Adipocyte (in vitro differentiated cells): Measurements from ENCODE around the gene ABCB11.

Experiments
- DNase-seq: peaks from one replicate; pipeline ENCODE4 v3.0.0-alpha.2; 2015; ENCODE audit warnings: low read depth
- H3K27me3 ChIP-seq: replicated peaks from 2 replicates; pipeline ENCODE4 v1.7.0; 2013; ENCODE audit warnings: mild to moderate bottlenecking, low read length, moderate library complexity; ENCODE audit not compliant: control insufficient read depth, insufficient read depth
- H3K36me3 ChIP-seq: 2 replicates; pipeline ENCODE4 v1.7.0; 2013; ENCODE audit warnings: low read length, mild to moderate bottlenecking, moderate library complexity; ENCODE audit not compliant: control insufficient read depth, insufficient read depth, severe bottlenecking
- H3K4me1 ChIP-seq: 2 replicates; pipeline ENCODE4 v1.7.0; 2013; ENCODE audit warnings: mild to moderate bottlenecking, low read length, moderate library complexity; ENCODE audit not compliant: control insufficient read depth, insufficient read depth
- H3K4me3 ChIP-seq: 2 replicates; pipeline ENCODE4 v1.7.0; 2013; ENCODE audit warnings: mild to moderate bottlenecking, low read length, moderate library complexity
- H3K9ac ChIP-seq: 2 replicates; pipeline ENCODE4 v1.7.0; 2013; ENCODE audit warnings: mild to moderate bottlenecking, low read length, moderate library complexity
- H3K9me3 ChIP-seq: 2 replicates; pipeline ENCODE4 v1.7.0; 2013; ENCODE audit warnings: mild to moderate bottlenecking, low read length, moderate library complexity; ENCODE audit not compliant: control insufficient read depth

Gene ABCB11

DNA sequence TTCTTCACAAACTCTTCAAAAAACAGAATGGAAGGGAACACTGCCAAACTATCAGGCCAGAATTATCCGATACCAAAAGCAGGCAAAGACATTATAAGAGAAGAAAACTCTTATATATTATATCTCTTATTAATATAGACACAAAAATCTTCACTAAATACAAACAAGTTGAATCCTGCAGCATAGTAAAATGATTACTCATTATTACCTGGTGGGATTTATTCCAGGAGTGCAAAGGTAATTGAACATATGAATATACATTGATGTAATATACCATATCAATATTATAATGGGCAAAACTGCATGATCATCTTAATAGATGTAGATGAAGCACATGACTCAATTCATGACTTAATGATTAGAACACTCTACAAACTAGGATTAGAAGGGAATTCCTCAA, 25.1 kb downstream of the ABCB11 start:
- no peaks in the 10 kb centered on the region for H3K36me3 ChIP-seq
- no peaks in the 10 kb centered on the region for H3K4me1 ChIP-seq
- no peaks in the 10 kb centered on the region for H3K27me3 ChIP-seq
- no peak for DNase-seq
- H3K9me3 ChIP-seq, result no peaks in the 10 kb centered on the region
- no peak overlapping the region for H3K9ac ChIP-seq
- H3K4me3 ChIP-seq, result no peak overlapping the region

DNA sequence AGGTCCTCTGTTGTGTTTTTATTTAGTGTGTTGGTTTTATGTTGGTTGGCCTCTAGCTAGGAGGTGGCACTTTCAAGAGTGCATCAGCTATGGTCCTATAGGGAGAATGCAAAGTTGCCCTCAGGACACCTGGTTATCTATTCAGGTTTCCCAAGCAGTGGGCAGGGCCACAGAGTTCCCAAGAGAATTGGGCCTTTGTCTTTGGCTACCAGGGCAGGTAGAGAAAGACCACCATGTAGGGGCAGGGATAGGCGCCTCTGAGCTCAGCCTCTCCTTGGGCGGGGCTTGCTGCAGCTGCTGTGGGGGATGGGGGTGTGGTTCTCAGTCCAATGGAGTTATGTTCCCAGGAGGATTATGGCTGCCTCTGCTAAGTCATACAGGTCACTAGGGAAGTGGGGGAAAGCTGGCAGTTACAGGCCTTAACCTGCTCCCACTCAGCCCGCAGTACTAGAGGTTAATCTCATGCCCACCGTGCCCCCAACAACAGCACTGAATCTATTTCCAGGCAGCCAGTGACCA, 26.0 kb downstream of the ABCB11 start:
- Histone ChIP-seq H3K27me3 (no peaks in the 10 kb centered on the region), H3K4me3 (no peak overlapping the region)
- no peak for DNase-seq

DNA sequence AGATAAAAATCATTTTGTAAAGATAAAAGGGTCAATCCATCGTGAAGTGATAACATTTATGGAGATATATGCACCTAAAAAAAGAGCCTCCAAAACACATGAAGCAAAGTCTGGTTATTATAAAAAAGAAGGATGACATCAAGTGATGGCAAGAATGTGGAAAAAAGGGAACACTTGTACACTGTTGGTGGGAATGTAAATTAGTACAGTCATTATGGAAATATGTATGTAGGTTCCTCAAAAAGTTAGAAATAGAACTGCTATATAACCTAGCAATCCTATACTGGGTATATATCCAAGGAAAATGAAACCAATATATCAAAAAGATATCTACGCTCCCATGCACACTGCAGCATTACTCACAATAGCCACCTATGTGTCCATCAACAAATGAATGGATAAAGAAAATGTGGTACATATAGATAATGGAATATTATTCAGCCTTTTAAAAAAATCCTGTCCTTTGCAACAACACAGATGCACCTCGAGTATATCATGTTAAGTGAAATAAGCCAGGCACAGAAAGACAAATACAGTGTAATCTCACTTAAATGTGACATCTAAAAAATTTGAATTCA, 28.9 kb downstream of the ABCB11 start:
- Histone ChIP-seq H3K4me3 (no peak overlapping the region), H3K27me3 (no peaks in the 10 kb centered on the region), H3K9me3 (no peaks in the 10 kb centered on the region), H3K36me3 (no peaks in the 10 kb centered on the region), H3K9ac (no peak overlapping the region), H3K4me1 (peaks cover 17% of the 10 kb centered on the region)
- no peak for DNase-seq

More for the DNA sequence above, 26.0 kb downstream of the ABCB11 start:
- Histone ChIP-seq H3K9ac (no peak overlapping the region), H3K4me1 (no peaks in the 10 kb centered on the region), H3K36me3 (no peaks in the 10 kb centered on the region), H3K9me3 (no peaks in the 10 kb centered on the region)

DNA sequence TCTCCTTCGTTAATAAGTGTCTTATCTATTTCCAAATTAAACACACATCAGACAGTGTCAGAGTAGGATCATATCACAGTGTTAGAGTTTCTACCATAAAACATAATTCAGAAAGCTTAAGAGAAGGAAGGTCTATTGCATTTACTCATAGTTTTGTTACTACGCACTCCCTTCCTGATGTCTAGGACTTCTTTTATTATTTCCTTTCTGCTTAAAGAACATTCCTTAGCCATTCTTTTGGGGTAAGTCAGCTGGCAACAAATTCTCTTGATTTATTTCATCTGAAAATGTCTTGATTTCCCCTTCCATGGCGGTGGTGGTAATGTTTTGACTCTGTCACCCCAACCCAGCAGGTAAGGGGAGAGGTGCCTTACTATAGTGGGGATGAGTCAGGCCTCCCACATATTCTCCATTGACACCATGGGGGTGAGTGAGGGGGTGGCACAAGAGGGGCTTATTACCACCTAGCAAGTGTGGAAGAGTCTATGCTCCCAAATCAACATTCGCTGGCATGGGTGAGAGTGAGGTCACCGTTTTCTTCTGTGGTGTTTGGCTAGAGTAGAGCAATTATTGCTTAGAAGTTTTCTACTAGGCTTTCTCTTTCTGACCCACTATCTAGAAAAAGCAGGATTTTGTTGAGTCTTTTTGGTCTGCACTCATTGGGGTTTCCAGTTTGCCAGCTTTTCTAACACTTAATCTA, 29.9 kb downstream of the ABCB11 start:
- Histone ChIP-seq H3K9me3 (no peaks in the 10 kb centered on the region), H3K27me3 (no peaks in the 10 kb centered on the region), H3K36me3 (no peaks in the 10 kb centered on the region), H3K9ac (no peak overlapping the region), H3K4me3 (no peak overlapping the region), H3K4me1 (peaks cover 22% of the 10 kb centered on the region)
- no peak for DNase-seq

DNA sequence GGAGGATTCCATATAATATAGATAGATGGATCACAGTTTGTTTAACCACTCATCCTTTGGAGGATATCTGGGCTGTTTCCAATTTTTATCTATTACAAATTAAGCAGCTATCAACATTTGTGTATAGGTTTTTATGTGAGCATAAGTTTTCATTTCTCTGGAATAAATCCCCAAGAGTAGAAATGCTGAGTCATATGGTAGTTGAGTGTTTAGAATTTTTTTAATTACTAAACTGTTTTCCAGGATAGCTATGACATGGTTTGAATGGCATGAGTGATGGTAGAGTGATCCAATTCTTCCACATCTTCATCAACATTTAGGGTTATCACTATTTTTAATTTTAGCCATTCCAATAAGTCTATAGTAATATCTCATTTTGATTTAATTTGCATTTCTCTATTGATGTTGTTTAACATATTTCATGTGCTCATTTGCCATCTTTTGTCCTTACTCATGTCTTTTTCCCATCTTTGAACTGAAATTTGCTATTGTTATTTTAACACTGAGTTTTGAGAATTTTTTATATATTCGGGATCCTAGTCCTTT, 31.4 kb downstream of the ABCB11 start:
- no peak overlapping the region for H3K9ac ChIP-seq
- no peaks in the 10 kb centered on the region for H3K9me3 ChIP-seq
- H3K4me3 ChIP-seq, result no peak overlapping the region
- no peak for DNase-seq
- no peaks in the 10 kb centered on the region for H3K36me3 ChIP-seq
- H3K27me3 ChIP-seq, result no peaks in the 10 kb centered on the region
- peaks cover 22% of the 10 kb centered on the region for H3K4me1 ChIP-seq

DNA sequence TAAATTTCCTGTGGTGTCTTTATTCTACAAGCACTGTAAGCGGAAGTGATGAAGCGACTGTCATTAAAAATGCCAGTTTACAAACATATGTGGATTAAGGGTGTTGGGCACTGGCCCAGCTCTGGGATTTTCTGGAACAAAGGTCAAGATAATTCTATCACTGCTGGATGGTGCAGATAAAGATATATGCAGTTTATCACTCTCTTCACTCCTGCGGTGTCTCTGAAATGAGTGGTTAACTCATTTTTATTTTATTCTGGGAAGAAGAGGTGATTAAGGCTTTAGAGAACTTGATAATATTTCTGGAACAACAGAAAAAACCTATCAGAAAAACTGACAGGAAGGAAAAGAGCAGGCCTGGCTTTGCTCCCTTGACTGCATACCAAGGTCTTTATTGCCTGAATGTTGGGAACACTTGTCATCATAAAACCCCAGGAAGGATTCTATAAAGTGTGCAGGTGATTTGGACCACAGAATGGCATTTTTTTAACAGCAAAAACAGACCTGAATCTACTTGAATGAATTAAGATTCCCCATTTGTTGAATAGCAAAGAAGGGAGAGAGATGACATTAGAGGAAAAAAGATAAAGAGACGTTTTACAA, 32.4 kb downstream of the ABCB11 start:
- Histone ChIP-seq H3K9ac (no peak overlapping the region), H3K9me3 (no peaks in the 10 kb centered on the region), H3K4me1 (peaks cover 22% of the 10 kb centered on the region), H3K4me3 (no peak overlapping the region), H3K27me3 (no peaks in the 10 kb centered on the region), H3K36me3 (no peaks in the 10 kb centered on the region)
- DNase-seq, result no peak

DNA sequence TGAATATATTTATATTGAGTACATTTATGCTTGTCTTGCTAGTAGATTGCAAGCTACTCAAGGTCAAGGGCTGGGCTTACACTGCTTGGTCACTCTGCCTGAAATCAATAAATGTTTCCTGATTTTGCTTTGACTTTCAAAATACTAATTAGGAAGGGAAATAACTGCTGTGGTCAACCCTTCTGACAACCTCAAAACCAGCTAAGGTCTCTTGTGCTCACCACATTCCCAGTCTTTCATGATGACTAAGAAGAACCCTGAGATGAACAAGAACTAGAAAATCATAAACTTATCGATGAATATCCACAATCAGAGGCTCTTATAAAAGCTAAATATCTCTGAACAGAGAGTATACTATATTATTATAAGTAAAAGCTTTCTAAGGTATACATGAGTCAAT, 33.3 kb downstream of the ABCB11 start:
- no peak for DNase-seq
- no peak overlapping the region for H3K4me3 ChIP-seq

DNA sequence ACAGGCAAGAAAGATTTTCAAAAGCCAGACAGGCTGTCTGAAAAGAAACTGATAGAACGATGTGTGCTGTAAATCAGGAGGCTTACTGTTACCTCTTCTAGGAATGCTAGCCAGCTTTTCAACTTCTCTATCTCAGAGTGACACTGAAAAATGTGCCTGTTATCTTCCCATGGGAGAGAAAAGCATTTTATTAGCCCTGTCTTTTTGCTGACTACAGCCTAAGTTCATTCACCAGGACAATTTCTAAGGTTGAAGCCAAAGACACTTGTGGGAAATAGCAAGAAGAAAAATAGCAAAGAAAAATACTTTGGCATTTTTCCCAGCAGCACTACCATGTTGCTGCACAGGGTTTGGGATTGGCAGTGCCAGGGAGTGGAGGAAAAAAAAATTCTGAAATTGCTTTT, 34.0 kb downstream of the ABCB11 start:
- H3K9me3 ChIP-seq, result no peaks in the 10 kb centered on the region
- no peaks in the 10 kb centered on the region for H3K27me3 ChIP-seq
- no peak overlapping the region for H3K9ac ChIP-seq
- no peak overlapping the region for H3K4me3 ChIP-seq
- H3K4me1 ChIP-seq, result peaks cover 33% of the 10 kb centered on the region
- H3K36me3 ChIP-seq, result no peaks in the 10 kb centered on the region
- no peak for DNase-seq

More for the DNA sequence above, 33.3 kb downstream of the ABCB11 start:
- peaks cover 26% of the 10 kb centered on the region for H3K4me1 ChIP-seq
- no peak overlapping the region for H3K9ac ChIP-seq
- H3K9me3 ChIP-seq, result no peaks in the 10 kb centered on the region
- no peaks in the 10 kb centered on the region for H3K36me3 ChIP-seq
- no peaks in the 10 kb centered on the region for H3K27me3 ChIP-seq

DNA sequence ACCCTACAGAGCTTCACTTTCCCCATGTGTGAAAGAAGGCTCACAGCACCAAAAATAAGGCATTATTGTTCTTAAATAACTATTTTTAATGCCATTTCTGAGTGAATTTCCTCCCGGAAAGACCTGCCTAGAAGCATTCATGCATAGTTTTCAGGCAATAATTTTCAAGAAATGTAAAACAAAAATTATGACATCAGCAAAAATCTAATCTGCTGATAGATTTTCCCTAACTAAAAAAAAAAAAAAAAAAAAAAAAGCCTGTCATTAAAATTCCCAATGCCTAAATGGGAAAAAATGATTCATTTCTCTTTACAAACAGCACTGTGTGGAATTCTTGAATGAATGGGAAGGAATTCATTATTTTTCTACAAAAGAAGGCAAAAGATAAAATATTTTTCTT, 35.4 kb downstream of the ABCB11 start:
- no peak overlapping the region for H3K9ac ChIP-seq
- no peaks in the 10 kb centered on the region for H3K27me3 ChIP-seq
- no peak for DNase-seq
- H3K4me1 ChIP-seq, result peaks cover 37% of the 10 kb centered on the region
- no peaks in the 10 kb centered on the region for H3K36me3 ChIP-seq
- H3K9me3 ChIP-seq, result no peaks in the 10 kb centered on the region
- H3K4me3 ChIP-seq, result no peak overlapping the region

DNA sequence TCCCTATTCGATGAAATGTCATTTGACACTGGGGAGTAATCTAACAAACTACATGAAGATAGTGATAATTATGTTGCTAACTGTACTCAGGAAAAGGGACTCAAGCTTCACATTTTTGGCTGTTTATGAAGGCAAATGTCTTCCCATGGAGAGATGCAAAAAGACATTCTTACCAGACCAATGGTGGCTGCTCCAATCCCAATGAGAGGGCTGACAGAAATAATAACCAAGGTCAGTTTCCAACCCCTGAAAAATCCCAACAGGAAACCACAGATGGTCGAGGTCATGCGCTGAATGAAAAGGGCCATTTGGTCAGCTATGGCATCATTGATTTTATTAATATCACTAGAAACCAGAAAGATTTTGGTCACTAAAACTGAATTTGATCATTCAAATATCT, 37.6 kb downstream of the ABCB11 start:
- H3K9ac ChIP-seq, result no peak overlapping the region
- no peak overlapping the region for H3K4me3 ChIP-seq
- no peak for DNase-seq
- H3K4me1 ChIP-seq, result peaks cover 26% of the 10 kb centered on the region
- no peaks in the 10 kb centered on the region for H3K9me3 ChIP-seq
- H3K36me3 ChIP-seq, result no peaks in the 10 kb centered on the region
- no peaks in the 10 kb centered on the region for H3K27me3 ChIP-seq

DNA sequence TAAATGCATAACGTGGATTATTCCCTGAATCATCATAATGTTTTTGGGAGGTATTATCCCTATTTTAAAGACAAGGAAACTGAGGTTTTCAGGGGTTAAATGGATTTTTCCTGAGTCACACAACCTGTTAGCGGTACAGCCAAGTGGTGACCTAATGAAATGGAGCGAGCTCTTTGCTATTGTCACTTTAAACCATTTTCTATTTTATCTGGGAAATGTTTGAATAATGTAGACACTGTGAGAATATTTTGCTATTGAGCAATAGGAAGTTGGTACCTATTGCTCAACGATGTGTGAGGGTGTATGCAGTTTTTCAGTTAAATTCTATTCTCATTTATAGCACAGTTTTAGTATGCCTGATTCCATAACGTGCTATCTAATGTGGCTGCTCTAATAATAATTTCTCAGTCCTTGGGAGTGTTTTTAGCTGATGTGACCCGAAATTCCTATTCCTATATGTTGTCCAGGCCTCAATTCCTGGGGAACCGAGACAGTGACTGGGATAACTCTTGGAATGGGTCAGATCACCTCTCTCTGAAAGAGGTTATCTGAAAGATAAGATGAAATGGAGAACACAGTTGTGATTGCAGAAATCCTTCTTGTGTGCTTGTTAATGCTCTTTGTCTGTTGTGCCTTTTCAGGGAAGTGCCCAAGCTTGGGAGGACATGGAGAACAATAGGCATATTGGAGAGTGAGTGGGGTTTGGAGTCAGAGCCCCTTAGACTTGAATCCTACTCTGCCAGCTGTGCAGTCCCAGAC, 38.4 kb downstream of the ABCB11 start:
- H3K27me3 ChIP-seq, result no peaks in the 10 kb centered on the region
- peak; percentile 42 for DNase-seq
- peaks cover 25% of the 10 kb centered on the region for H3K4me1 ChIP-seq
- H3K9ac ChIP-seq, result no peak overlapping the region
- H3K4me3 ChIP-seq, result no peak overlapping the region
- H3K9me3 ChIP-seq, result no peaks in the 10 kb centered on the region
- H3K36me3 ChIP-seq, result no peaks in the 10 kb centered on the region
